GM19468 (cell line): Measurements from ENCODE around the gene FSIP1.

ENCODE experiments used
- ATAC-seq: cut with Tn5 transposase; IDR thresholded peaks from one replicate; pipeline ENCODE4 v1.9.1; 2021; ENCODE audit warnings: mild to moderate bottlenecking, moderate library complexity, moderate number of reproducible peaks; ENCODE audit not compliant: unreplicated experiment; ENCODE audit errors: extremely low read depth

Gene FSIP1

GRCh38 chr15:39793923-39794322 lies 11.3 kb upstream of the FSIP1 start:
- ATAC-seq = no peak

- no peak for ATAC-seq
These were observed 10.2 kb upstream of the FSIP1 start for GRCh38 chr15:39792844-39793335.

- no peak for ATAC-seq
These were observed 9.6 kb upstream of the FSIP1 start for GRCh38 chr15:39792025-39792843.

DNA sequence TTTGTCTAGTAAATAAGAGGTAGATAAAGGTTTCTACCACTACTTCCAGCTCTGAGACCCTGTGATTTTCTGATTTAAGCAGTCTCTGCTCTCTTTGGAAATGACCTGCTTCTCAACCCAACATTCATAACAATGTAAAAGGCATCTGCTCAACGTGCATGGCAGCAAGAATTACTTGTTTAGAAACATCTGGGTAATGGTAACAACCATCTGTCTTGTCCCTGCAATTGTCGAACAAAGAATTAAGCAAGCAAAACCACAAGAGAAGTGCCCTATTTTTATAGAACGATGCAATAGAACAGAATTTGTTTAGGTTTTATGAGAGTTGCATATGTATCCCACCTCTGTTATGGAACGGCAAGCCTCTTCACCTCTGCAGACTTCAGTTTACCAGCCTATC lies 7.1 kb upstream of the FSIP1 start:
- ATAC-seq = no peak

DNA sequence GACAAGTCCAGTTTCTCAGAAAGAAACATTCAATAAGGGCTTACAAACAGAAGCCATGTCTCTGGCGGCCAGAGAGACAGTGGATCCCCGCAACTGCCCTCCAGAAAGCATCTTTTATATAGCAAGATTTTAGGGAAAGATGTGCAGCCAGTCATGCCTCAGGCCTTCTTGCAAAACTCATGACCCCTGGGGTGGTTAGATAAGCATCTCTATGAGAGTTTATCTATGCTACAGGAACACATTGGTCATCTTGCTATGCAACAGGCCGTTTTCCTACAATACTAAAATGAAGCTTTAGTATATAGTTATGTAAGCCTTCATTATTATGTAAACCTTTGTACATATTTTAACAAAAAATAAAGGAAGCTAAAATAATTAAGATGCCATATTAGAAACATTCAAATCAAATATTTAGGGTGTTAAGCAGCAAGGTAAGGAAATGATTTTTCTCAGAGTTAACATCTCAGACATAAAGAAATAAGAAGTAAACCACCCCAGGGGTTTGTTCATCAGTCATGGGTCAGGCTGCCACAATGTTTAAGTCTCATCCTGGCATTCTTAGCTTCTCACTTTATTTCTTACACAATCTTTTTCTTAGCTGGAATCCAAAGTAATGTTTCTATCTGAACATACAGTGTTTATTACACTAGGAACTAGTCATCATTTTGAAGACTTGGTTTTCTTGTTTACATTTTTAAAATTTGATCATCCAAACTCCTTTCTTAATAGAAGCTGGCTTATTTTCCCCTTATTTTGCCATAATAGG lies 6.3 kb upstream of the FSIP1 start:
- no peak for ATAC-seq

DNA sequence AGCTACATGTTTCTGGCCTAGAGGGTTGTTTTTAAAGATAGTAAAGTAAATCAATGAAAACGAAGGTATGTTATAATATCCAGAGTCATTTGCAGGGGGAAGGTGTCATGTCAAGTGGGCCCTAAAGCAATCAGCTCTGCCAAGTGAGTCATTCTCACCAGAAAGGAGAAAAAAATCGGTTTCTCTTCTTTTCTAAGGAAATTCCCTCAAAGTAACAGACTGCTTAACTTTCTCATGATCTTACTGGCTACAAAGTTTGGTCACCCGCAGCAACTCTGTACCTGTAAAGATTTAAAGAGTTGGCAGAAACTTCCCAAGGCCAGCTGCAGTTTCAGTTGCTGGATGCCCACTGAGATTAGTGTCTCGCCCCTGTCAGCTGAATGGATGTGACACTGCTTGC lies 5.5 kb upstream of the FSIP1 start:
- ATAC-seq = no peak

DNA sequence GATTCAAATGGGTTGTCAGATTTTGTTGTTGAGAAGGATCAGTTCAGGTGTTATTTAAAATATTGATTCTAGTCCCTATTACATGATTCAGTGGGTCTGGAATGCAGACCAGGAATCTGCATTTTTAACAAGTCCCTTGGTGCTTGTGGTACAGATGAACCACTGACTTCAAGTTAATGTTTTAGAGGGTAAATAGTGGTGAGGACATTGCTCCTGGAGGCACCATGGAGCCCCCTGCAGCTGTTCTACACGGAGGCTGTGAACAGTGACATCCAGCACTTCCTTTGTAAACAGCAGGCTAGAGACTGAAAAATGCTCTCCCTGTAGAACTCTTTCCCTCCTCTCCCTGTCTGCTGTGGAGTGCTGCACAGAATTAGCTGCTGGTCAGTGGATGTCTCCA lies 4.8 kb upstream of the FSIP1 start:
- no peak for ATAC-seq

DNA sequence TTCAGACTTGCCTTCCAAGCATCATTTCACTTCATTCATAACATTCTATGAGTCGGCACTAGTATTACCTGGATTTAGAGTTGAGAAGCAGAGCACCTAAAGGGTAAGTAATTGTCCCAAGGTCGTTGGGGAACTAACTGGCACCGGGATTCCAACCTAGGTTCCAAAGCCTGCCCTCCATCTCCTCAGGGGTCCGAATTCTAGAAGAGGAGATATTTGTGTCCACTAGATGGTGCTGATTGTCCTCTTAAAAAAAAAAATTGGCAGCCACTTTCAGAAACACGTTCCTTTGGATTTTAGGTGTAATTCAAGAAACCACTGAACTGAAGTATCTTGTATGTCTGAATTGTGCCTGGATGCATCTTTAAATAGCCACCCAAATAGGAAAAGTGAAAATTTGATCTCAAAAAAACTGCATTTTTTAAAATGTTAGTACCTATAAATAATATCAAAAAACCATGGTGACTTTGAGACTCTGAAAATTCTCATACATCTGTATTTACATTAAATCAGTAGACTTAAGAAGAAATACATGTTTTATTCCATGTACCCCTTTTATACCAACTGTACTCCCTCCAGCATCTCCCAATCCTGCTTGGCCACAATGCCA lies 3.9 kb upstream of the FSIP1 start:
- no peak for ATAC-seq

- no peak for ATAC-seq
These were observed 3.2 kb upstream of the FSIP1 start for GRCh38 chr15:39785841-39786240.

DNA sequence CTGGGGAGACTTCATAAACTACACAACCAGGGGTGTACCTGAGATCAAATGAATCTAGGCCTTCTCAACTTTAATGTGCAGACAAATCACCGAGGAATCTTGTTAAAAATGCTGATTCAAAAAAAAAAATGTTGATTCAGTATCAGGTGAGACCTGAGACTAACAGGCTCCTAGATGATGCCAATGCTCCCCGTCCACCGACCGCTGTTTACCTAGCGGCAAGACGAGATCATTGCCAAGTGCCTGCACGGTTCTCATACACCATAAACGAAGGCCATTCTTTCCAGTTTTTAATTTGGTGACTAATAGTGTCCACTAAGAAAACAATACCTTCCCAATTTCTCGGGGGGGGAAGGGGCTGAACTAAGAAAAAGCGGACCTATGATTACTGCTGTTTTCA lies 2.5 kb upstream of the FSIP1 start:
- ATAC-seq = no peak

GRCh38 chr15:39784638-39785037 lies 2.0 kb upstream of the FSIP1 start:
- ATAC-seq = no peak

- no peak for ATAC-seq
These were observed 1.5 kb upstream of the FSIP1 start for GRCh38 chr15:39784125-39784524.

- ATAC-seq = no peak
These were observed 691 bp upstream of the FSIP1 start for GRCh38 chr15:39783244-39783820.

GRCh38 chr15:39781967-39782302 lies 706 bp downstream of the FSIP1 start:
- ATAC-seq = no peak

- no peak for ATAC-seq
These were observed 1.3 kb downstream of the FSIP1 start for GRCh38 chr15:39781147-39781966.

DNA sequence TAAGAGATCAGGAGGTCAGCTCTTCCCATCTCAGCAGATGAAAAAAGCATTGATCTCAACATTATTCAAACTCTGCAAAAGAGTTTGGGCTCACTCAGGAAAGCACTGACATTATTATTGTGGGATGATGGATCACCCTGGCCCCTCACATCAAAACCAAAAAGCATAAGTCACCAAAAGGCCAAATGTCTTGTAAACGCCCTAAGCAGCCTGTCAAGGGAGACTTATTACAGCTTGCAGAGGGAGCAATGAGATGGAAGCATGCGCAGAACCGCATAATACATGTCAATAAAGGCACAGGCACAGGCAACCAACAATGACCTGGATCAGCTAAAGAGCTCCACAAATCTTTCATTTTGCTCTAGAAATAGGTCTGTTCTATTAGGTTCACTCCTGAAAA lies 4.6 kb downstream of the FSIP1 start:
- no peak for ATAC-seq

- no peak for ATAC-seq
These were observed 5.1 kb downstream of the FSIP1 start for GRCh38 chr15:39777496-39777895.

DNA sequence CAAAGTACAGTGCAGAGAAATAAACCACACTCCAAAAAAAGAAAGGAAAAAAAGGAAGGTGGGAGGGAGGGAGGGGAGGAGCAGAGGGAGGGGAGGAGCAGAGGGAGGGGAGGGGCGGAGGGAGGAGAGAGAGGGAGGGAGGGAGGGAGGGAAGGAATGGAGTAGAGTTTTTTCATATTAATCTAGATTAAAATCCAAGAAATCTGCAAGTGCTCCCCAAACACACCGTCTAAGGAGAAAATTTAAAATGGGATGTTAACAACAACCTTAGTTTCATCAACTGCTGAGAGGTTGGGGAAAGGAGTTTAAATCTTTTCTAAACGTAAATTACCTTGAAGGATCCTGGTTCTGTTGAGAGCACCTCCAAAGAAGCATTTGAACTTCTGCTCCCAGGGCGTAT lies 6.6 kb downstream of the FSIP1 start:
- ATAC-seq = no peak

GRCh38 chr15:39774688-39775267 lies 7.9 kb downstream of the FSIP1 start:
- ATAC-seq = no peak
